GM10248 (cell line): Measurements from ENCODE around the gene IDH2.

Experiments used
- CTCF ChIA-PET: fragments of 300-600 bp; sonication (Branson Sonifier 250); formaldehyde crosslinking; extraction: SDS; loops from one replicate; lab custom pipeline; 2021; ENCODE audit warnings: antibody characterized with exemption; lab: Yijun Ruan, JAX
- POLR2A ChIA-PET: fragments of 350-650 bp; sonication (Branson Sonifier 250); formaldehyde crosslinking; extraction: SDS; loops from one replicate; lab custom pipeline; 2020; ENCODE audit warnings: antibody characterized with exemption; lab: Yijun Ruan, JAX
- DNase-seq: peaks from one replicate; pipeline ENCODE4 v3.0.0; 2012; ENCODE audit errors: extremely low spot score
- CTCF ChIP-seq: IDR thresholded peaks from 2 replicates; pipeline ENCODE4 v1.5.1; 2012; ENCODE audit warnings: mild to moderate bottlenecking, low read depth; ENCODE audit errors: extremely low read depth, missing control alignments, control extremely low read depth

IDH2 gene

GRCh38 chr15:90087454-90088154 is 14.7 kb downstream of the IDH2 start:
- ChIA-PET CTCF (interaction anchor here (1.0 to 5.2 kb wide), 14 partner anchors 9 to 326 kb away, joined by 3 to 42 read pairs (median 7); no protein-coding TSS in a partner anchor), POLR2A (no interaction called here)
- TF ChIP-seq CTCF = no peak
- no peak for DNase-seq

GRCh38 chr15:90086868-90087268 is 15.4 kb downstream of the IDH2 start:
- ChIA-PET POLR2A (no interaction called here), CTCF (interaction anchor here (1.0 to 5.2 kb wide), 21 partner anchors 8 to 326 kb away, joined by 3 to 42 read pairs (median 4); partner anchors contain the start of gene IDH2)
- TF ChIP-seq CTCF = peak; percentile 71
- peak; percentile 71 for DNase-seq

- POLR2A ChIA-PET = no interaction called here
- no peak for DNase-seq
Observed at GRCh38 chr15:90085565-90085964, 16.7 kb downstream of the IDH2 start.

GRCh38 chr15:90084876-90085423 is 17.3 kb downstream of the IDH2 start:
- no peak for TF ChIP-seq CTCF
- ChIA-PET CTCF (interaction anchor here (0.5 to 5.2 kb wide), 16 partner anchors 8 to 324 kb away, joined by 3 to 42 read pairs (median 4); no protein-coding TSS in a partner anchor), POLR2A (no interaction called here)
- no peak for DNase-seq

More at GRCh38 chr15:90085565-90085964, 16.7 kb downstream of the IDH2 start:
- CTCF ChIA-PET = interaction anchor here (0.5 to 5.2 kb wide), 15 partner anchors 8 to 324 kb away, joined by 3 to 42 read pairs (median 4); no protein-coding TSS in a partner anchor
- TF ChIP-seq CTCF = no peak

- no peak for TF ChIP-seq CTCF
- no peak for DNase-seq
- POLR2A ChIA-PET = no interaction called here
- CTCF ChIA-PET = interaction anchor here (0.7 to 3.5 kb wide), 8 partner anchors 12 to 324 kb away, joined by 3 to 14 read pairs (median 4); no protein-coding TSS in a partner anchor
Observed at GRCh38 chr15:90083954-90084607, 18.2 kb downstream of the IDH2 start.

- ChIA-PET POLR2A (no interaction called here), CTCF (interaction anchor here (1.4 to 2.7 kb wide), 3 partner anchors 12 to 85 kb away, joined by 3 to 14 read pairs (median 6); no protein-coding TSS in a partner anchor)
- TF ChIP-seq CTCF = no peak
- no peak for DNase-seq
Observed at GRCh38 chr15:90083419-90083818, 18.8 kb downstream of the IDH2 start.
